ENCODE data around the gene TCTA. TPM values are rescaled to one million over a fixed set of nuclear protein-coding genes. Genes with fewer than 3 reads are reported as not detected.

TCTA gene
- total RNA-seq, 2 donors from 2014 or later = 14.0 to 59.0 TPM

- TF ChIP-seq CTCF (IDR thresholded peaks at IDR 0.05) (no peak), POLR2A (IDR thresholded peaks at IDR 0.05) (no peak)
- Histone ChIP-seq H3K27ac (peak overlapping the region; percentile 78 to 90 (median 84)), H3K4me1 (peaks cover 85% of the 10 kb centered on the region), H3K4me3 (no peak overlapping the region), H3K36me3 (replicated peaks in 1 of 2; ENCODE audit: insufficient read depth in 1 of 2, low read depth in 2 of 2) (no peaks in the 10 kb centered on the region), H3K9me3 (no peaks in the 10 kb centered on the region), H3K27me3 (no peaks in the 10 kb centered on the region)
- intact Hi-C loops (cut with DNase I) = no loop called here
- DNase-seq (peak in 3 of 4 donors; percentile 26 to 39 (median 28)), ATAC-seq (no peak)
- WGBS, 2 donors = 17 to 27% methylated on average over 1 to 2 of the region's 2 CpGs
Measured at GRCh38 chr3:49460188-49460890, 48.1 kb downstream of the TCTA start.

GRCh38 chr3:49460956-49461355, 48.7 kb downstream of the TCTA start:
- no peaks in the 10 kb centered on the region for H3K9me3 ChIP-seq
- 69 to 90% methylated on average over 2 to 4 of the region's 4 CpGs for WGBS, 2 donors
- intact Hi-C loops (cut with DNase I) = no loop called here
- peak overlapping the region; percentile 50 to 90 (median 84) for H3K27ac ChIP-seq
- no peak overlapping the region for H3K4me3 ChIP-seq
- DNase-seq (no peak), ATAC-seq (no peak)
- no peaks in the 10 kb centered on the region for H3K36me3 ChIP-seq (replicated peaks in 1 of 2; ENCODE audit: insufficient read depth in 1 of 2, low read depth in 2 of 2)
- no peaks in the 10 kb centered on the region for H3K27me3 ChIP-seq
- H3K4me1 ChIP-seq = peaks cover 86% of the 10 kb centered on the region
- TF ChIP-seq CTCF (IDR thresholded peaks at IDR 0.05) (no peak), POLR2A (IDR thresholded peaks at IDR 0.05) (no peak)

GRCh38 chr3:49461443-49462171, 49.4 kb downstream of the TCTA start:
- Histone ChIP-seq H3K4me3 (no peak overlapping the region), H3K4me1 (peaks cover 86% of the 10 kb centered on the region), H3K27ac (peak overlapping the region; percentile 50 to 90 (median 84)), H3K27me3 (no peaks in the 10 kb centered on the region), H3K36me3 (replicated peaks in 1 of 2; ENCODE audit: insufficient read depth in 1 of 2, low read depth in 2 of 2) (no peaks in the 10 kb centered on the region), H3K9me3 (no peaks in the 10 kb centered on the region)
- TF ChIP-seq CTCF (IDR thresholded peaks at IDR 0.05) (peak in 1 of 7 experiments; percentile 13), POLR2A (IDR thresholded peaks at IDR 0.05) (no peak)
- ATAC-seq (peak; percentile 10), DNase-seq (peak in 3 of 4 donors; percentile 37 to 67 (median 64))
- intact Hi-C loops (cut with DNase I) = no loop called here
- 12 to 20% methylated on average over 1 of the region's 1 CpG for WGBS, 2 donors

- Histone ChIP-seq H3K36me3 (replicated peaks in 1 of 2; ENCODE audit: insufficient read depth in 1 of 2, low read depth in 2 of 2) (no peaks in the 10 kb centered on the region), H3K4me1 (peaks cover 89% of the 10 kb centered on the region), H3K27ac (peak overlapping the region; percentile 50 to 90 (median 84)), H3K9me3 (no peaks in the 10 kb centered on the region), H3K27me3 (no peaks in the 10 kb centered on the region), H3K4me3 (no peak overlapping the region)
- TF ChIP-seq POLR2A (IDR thresholded peaks at IDR 0.05) = no peak
- TF ChIP-seq CTCF (IDR thresholded peaks at IDR 0.05) = no peak
- intact Hi-C loops (cut with DNase I) = no loop called here
- 26 to 33% methylated on average over 2 to 3 of the region's 3 CpGs for WGBS, 2 donors
- no peak for ATAC-seq
- DNase-seq = no peak
Measured at GRCh38 chr3:49462222-49462621, 50.0 kb downstream of the TCTA start.
